Measurements from ENCODE around the gene SLC6A11. TPM values are rescaled to one million over a fixed set of nuclear protein-coding genes. Genes with fewer than 3 reads are reported as not detected.

SLC6A11 gene
- total RNA-seq, 1 donor from 2014 or later: not detected

- TF ChIP-seq, protein P1, sequence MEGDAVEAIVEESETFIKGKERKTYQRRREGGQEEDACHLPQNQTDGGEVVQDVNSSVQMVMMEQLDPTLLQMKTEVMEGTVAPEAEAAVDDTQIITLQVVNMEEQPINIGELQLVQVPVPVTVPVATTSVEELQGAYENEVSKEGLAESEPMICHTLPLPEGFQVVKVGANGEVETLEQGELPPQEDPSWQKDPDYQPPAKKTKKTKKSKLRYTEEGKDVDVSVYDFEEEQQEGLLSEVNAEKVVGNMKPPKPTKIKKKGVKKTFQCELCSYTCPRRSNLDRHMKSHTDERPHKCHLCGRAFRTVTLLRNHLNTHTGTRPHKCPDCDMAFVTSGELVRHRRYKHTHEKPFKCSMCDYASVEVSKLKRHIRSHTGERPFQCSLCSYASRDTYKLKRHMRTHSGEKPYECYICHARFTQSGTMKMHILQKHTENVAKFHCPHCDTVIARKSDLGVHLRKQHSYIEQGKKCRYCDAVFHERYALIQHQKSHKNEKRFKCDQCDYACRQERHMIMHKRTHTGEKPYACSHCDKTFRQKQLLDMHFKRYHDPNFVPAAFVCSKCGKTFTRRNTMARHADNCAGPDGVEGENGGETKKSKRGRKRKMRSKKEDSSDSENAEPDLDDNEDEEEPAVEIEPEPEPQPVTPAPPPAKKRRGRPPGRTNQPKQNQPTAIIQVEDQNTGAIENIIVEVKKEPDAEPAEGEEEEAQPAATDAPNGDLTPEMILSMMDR (conservative IDR thresholded peaks at IDR 0.05; ENCODE audit: low read depth, low read length): no peak
- H3K4me3 ChIP-seq (ENCODE audit: low read depth, low read length): no peak overlapping the region
- no peak for DNase-seq (ENCODE audit: low read depth)
Observed at GRCh38 chr3:10845839-10846656, 30.0 kb downstream of the SLC6A11 start.

GRCh38 chr3:10846657-10846975, 30.6 kb downstream of the SLC6A11 start:
- H3K4me3 ChIP-seq (ENCODE audit: low read depth, low read length): no peak overlapping the region
- TF ChIP-seq, protein P1 (conservative IDR thresholded peaks at IDR 0.05; ENCODE audit: low read depth, low read length): no peak
- DNase-seq (ENCODE audit: low read depth): no peak

DNA sequence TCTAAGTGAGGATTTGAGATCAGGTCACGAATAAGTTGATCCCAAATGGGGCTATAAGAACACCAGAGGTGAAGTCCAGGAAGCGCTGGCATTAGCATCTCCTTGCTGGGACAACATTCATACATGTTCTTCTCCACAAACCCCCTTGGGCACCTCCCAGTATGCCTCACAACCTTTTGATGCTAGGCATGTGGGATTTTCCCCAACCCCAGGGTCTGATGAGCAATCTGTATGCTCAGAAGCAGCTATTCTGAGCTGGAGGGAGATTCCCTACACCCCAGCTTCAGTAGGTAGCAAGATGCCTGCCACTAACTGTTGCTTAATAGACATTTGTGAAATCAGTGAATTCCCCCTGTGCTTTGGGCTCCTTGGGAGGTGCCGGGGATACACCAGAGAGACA, 32.2 kb downstream of the SLC6A11 start:
- DNase-seq (ENCODE audit: low read depth): no peak
- TF ChIP-seq, protein P1 (conservative IDR thresholded peaks at IDR 0.05; ENCODE audit: low read depth, low read length): no peak
- H3K4me3 ChIP-seq (ENCODE audit: low read depth, low read length): no peak overlapping the region

DNA sequence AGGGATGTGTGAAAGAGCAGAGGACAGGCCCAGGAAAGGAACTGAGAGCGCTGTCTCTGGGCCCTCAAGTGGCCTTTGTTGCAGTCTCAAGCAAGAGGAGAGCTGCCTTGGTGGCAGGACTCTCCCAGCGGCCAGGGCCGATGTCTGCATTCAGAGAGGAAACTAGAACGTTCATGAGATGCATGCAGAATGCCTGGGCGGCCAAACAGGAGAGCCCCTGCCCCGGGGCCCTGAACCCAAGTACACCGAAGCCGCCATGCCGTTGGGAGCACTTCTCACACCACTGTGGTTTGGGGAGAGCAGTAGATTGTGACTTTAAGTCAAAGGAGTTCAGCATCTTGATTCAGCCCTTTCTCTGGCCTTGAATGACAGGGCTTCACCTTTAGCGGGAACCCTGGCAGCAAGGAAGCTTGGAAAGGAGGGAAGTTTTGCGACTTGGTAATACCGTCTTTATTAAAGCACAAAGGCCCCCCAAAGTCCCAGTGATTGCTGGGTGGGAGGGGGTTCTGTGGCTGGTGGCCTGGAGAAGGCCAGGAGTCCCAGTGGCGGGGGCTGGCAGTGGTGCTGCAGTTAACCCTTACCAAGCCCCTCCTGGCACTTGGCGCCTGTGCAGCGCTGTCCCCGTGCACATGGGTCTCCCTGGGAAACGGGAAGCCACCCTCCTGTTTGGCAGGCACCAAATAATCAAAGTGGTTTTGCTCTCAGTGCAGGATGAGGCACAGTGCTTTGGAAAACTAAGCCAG, 36.2 kb downstream of the SLC6A11 start:
- TF ChIP-seq, protein P1 (conservative IDR thresholded peaks at IDR 0.05; ENCODE audit: low read depth, low read length): no peak
- DNase-seq (ENCODE audit: low read depth): no peak

DNA sequence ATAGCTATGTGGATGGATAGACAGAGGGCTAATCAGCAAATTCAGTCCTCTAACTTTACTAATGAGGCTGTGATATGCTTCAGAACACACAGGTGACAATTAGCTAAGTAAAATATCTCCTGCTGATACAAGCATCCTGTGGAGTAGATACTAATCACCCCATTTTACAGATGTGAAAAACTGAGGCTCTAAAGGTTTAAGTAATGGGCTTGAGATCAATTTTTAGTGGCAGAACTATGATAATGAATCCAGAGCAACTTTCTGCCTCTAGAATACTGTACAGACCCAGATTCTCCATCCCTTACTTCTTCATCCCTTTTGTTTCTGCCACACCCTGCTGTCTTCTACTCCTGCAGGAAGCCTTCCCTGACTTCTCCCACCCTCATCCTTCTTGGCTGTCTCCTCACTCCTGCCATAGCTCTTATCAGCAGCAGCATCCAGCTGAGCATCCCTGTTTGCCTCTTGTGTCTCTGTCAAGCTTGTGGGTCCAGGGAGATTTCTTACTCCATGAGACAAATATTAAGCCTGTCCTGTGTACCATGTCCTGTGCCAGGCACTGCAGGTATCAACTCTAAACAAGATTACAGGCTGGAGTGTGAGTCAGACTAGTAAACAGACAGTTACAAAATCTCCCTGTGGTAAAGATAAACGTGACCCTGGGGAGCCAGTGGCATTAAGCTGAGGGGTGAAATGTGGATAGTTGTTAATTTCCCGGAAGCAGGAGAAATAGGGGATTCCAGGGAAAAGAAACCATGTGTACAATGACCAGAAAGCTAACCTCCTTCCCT, 39.2 kb downstream of the SLC6A11 start:
- no peak overlapping the region for H3K4me3 ChIP-seq (ENCODE audit: low read depth, low read length)
- TF ChIP-seq, protein P1 (conservative IDR thresholded peaks at IDR 0.05; ENCODE audit: low read depth, low read length): no peak
- DNase-seq (ENCODE audit: low read depth): no peak

More for the DNA sequence above, 36.2 kb downstream of the SLC6A11 start:
- H3K4me3 ChIP-seq (ENCODE audit: low read depth, low read length): no peak overlapping the region

- no peak overlapping the region for H3K4me3 ChIP-seq (ENCODE audit: low read depth, low read length)
- no peak for DNase-seq (ENCODE audit: low read depth)
- TF ChIP-seq, protein P1 (conservative IDR thresholded peaks at IDR 0.05; ENCODE audit: low read depth, low read length): peak; percentile 48
Observed at GRCh38 chr3:10855871-10856662, 40.0 kb downstream of the SLC6A11 start.

All from epithelial cell of proximal tubule (primary cell).